Activated CD4-positive, alpha-beta T cell treated with anti-CD3 and anti-CD28 coated beads for 1 hour (primary cell): ENCODE results near the gene CD2.
"Not testable (repeated sequence)": the region's sequence is repeated elsewhere in the genome, so short reads cannot be mapped to it uniquely, and the experiment has no call there.

Experiments
- DNase-seq: peaks from one replicate; pipeline ENCODE4 v3.0.0-alpha.2; 2020

The CD2 gene

DNA sequence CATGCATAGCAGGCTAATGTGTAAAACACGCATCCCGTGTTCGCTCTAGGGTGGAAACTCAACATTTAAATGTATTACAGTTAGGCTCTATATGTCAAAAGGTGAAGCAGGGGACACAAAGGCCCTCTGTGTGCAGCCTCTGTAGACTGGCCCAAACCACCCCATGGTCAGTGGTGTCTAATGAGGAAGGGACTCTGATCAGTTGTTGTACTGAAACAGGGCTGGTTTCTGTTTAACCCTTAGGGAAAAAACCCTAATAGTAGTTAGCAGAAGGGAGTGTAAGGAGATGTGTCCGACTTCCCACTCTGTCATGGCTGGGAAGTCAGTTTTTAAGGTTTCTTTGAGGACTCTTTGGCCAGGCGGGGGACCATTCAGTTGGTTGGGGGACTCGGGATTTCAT lies 21.5 kb upstream of the CD2 start:
- no peak for DNase-seq

DNA sequence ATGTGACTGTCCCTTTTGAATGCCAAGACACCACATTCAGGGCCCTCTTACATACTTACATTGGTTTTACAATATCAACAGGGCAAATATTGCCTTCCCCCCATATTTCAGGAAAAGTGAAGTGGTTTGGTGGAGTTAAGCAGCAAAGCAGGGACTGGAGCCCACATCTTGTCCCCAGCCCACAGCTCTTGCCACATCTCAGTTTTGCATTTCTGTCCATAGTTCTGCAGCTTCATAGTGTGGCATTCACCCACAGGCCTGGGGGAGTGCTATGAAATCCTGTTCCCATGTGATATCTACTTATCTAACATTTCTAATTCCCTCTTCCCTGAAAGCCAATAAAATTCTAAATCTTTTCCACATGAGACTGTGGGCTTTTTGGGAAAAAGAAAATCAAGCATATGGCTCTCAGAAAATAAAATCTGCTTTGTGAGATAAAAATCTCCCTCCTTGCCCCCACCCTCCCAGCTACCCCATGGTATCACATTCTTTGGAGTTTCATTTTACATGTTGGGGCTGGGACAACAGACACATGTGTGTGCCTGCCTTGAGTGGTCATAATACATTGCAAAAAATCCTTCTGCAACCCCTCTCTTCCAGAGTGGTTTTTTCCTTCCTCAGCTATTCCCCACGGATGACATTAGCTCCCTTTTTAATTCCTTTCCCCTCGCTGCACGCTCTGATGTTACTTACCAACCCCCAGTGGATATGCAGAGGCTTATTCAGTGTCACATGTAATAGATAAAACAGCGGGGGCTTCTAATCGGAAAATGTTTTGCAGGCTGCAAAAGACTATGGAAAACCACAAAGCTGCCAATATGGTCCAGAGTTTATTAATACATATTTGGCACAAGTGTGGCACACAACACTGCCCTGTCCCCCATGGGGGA lies 20.5 kb upstream of the CD2 start:
- DNase-seq = no peak

DNA sequence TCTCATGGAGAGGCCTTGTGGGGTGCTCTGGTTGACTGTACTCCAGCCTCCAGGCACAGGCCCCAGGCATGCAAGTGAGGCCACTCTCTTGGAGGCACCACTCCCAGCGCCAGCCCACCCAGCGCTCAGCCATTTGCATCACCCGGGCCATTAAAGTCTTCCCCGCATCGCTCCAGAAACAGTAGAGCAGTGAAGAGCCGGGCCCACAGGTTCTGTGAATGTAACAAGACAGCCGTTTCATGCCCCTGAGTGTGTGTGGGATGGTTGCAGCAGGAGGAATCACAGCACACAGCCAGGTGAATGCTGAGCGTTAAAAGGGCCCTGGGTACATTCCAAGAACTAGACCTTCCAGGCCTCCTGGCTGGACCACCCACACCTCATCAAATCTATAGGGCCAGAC lies 19.0 kb upstream of the CD2 start:
- no peak for DNase-seq

GRCh38 chr1:116737020-116737854 lies 17.0 kb upstream of the CD2 start:
- DNase-seq = peak; percentile 70

- DNase-seq = peak; percentile 37
Measured at GRCh38 chr1:116737855-116738321, 16.3 kb upstream of the CD2 start.

DNA sequence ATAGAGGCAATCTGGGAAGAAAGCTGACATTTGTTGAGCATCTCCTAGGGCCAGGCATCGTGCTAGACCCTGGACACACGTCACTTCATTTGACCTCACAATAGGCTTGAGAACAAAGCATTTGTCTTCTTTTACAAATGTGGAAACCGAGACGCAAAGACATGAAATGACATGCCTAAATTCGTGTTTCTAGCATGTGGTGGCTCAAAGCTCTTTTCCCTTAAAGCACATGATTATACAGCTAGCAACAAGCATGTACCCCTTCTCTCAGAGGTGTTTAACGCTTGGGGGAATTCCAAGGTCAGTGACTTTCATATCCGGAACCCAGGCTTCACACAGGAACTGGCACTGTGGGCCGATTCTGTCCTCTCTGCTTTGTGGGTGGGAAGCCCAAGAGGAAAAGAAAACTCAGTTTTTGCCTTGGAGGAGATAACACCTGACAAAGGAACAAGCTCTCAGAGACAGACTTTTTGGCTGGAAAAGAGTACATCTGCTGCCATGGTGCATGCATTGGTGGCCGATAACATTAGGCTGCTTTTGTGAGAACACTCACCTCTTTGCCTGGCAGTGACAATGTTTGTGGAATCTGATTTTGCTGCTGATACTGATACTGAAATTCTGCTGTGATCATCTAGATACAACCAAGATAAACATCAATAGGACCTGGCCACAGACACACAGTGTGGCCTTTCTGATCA lies 15.4 kb upstream of the CD2 start:
- DNase-seq = peak; percentile 45

DNA sequence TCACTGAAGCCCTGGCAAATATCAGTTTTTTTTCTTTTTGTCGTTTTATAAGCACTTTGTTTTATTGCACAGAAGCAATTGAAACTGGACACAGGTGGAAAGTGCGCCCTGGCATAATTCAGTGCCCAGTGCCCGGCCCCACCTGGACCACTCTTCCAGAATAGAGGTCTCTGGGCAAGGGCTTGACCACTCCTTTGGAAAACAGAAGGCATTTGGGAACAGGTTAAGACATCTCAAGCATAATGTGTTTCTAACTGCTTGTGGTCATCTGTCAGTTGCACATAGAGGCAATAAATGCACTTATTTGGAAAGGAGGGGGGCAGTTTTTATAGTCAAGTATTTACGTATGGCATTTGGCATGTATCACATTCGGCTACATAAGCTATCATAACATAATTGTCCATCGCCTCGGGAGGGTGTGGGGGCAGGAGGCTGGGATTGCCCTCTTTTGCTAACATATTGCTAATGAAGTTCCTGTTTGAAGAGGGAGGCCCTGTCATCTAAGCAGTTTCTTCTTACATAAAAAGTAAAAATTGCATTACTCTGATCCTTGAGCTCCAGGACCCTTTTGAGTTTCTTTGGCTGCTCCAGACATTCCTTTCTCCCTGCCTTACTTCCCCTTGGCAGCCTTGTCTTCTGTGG lies 14.7 kb upstream of the CD2 start:
- DNase-seq = no peak

DNA sequence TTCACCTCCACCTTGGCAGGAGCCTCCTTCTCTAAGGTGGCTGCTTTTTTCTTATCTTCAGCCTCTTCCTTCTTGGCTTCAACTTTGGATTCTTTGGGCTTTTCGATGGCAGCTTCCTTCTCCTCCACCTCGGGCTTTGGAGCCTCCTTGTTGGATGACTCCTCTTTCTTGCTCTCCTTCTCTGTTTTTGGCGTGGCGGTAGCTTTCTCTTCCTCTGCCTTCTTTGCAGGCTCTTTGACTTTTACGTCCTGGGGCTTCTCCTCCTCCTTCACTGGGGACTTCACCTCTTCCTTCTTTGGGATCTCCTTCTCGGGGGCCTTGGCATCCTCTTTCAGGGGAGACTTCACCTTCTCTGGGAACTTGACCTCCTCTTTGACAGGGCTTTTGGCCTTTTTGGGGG lies 13.9 kb upstream of the CD2 start:
- DNase-seq = no peak

DNA sequence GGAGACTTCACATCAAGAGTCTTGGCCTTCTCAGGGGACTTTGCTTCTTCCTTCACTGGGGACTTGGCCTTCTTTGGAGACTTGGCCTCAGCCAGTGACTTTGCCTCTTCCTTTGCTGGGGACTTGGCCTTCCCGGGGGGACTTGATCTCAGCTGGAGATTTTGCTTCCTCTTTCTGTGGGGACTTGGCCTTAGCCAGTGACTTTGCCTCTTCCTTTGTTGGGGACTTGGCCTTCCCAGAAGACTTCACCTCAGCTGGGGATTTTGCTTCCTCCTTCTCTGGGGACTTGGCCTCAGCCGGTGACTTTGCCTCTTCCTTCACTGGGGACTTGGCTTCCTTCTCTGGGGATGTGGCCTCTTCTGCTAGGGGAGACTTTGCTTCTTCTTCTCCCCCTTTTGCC lies 13.5 kb upstream of the CD2 start:
- no peak for DNase-seq

GRCh38 chr1:116741836-116742565 lies 12.2 kb upstream of the CD2 start:
- no peak for DNase-seq

DNA sequence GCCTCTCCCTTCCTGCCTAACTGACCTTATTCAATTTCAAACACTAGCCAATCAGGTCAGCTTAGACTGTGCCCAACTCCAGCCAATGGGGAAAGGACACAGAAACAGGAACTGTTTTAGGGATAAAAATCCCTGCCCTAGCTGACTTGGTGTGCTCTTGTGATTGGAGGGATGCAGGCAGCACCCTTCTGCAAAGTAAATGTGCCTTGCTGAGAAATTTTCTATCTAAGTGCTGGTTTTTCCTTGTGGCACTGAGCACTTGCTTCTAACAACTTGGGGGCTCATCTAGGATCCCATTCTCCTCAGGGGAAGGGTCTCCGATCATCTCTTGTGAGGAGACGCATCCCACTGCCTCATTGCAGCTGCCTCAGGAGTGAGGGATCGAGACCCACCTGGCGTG lies 10.7 kb upstream of the CD2 start:
- DNase-seq = no peak

DNA sequence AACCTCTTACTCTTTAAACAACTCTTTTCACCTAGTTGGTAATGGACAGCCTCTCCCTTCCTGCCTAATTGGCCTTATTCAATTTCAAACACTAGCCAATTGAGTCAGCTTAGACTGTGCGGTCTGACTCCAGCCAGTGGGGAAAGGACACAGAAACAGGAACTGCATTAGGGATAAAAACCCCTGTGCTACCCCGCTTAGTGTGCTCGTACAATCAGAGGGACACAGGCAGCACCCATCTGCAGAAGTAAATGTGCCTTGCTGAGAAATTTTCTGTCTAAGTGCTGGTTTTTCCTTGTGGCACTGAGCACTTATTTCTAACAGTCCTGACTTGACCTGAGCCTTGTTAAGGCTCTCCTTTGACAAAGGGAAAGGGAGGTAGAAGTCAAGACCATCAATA lies 6.0 kb upstream of the CD2 start:
- DNase-seq = no peak

- DNase-seq = no peak
Measured at GRCh38 chr1:116751146-116751545, 3.1 kb upstream of the CD2 start.

GRCh38 chr1:116751621-116752020 lies 2.6 kb upstream of the CD2 start:
- DNase-seq = no peak

DNA sequence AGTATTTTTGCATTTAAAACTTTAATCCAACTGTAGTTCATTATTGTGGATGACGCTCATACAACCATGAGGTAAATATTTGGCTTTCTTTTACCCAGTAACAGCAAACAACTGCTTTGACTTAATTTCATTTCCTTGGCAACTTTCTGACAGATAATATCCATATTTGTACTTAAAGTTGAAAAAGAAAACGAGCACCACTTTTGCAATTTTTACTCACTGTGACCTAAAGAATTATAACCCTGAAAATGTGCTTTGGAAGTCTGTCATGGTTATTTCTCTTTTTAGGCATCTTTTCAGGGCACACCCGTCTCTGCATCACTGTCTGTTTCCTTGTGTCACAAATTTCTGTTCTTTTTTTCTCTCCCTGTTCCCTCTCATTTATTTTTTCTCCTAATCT lies 918 bp upstream of the CD2 start:
- no peak for DNase-seq

GRCh38 chr1:116755066-116755465 lies 836 bp downstream of the CD2 start:
- DNase-seq = no peak

DNA sequence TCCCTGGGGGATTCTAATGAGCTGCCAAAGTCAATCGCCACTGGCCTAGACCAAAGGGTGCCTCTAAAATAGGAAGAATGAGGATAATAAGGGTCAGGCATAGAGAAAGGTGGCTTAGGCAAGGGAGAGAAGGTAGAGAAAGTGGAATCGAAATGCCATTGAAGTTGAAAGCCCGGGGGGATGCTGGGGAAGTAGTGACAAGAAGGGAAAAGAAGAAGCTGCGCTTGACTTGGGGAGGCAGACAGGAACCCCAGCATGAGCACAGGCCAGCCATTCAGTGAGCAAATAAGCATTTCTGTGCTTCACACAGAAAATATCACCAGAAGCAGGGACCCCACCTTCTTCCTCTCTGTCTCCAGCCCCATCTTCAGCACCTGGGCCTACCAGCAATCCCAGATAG lies 1.5 kb downstream of the CD2 start:
- DNase-seq = no peak

DNA sequence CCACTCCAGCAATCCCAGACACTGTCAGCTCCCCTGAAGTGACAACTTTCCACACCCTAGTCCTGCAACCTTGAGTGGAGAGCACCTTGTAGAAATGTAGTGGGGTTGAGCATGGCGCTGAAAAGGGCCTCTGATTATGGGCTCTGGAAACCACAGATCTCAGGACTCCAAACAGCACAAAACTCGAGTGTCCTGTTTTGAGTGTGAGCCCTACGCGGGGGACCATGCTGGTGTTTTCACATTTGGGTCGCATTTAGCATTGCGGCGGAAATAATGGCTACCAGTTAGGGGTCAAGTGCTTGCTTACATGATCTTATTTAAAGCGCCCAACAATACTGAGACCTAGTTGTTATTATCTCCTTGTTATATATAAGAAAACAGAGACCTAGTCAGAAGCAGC lies 1.9 kb downstream of the CD2 start:
- DNase-seq = not testable (repeated sequence)

- DNase-seq = not testable (repeated sequence)
Measured at GRCh38 chr1:116758456-116758815, 4.2 kb downstream of the CD2 start.

DNA sequence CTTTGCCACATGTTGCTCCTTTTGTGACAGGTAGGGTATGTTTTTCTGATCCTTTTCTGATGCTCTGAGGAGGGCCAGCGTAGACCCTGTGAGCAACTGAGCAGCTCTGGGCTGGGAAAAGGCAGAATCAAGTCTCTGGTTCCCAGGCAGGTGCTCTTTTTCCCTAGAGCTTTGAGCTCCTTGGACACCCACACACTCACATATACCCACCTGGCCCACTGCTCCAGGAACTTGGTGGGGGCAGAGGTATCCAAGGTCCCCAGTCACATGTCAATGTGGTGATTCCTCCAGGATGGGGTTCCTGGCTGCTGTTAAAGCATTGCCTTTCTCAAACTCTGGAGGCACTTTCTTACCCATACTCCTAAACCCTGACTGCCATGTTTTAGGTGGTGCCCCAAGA lies 5.4 kb downstream of the CD2 start:
- no peak for DNase-seq

DNA sequence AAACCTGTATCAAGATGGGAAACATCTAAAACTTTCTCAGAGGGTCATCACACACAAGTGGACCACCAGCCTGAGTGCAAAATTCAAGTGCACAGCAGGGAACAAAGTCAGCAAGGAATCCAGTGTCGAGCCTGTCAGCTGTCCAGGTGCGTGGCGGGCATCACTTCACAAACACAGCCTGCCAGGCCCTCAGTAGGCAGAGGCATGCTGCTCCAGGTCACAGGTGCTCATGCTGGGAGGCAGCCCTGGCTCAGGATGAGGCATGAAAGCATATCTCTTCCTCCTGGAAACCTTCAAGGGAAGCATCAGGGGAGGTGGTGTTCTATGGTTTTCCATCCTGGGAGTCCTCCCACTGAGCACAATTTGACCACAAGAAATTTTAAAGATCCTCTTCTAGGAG lies 6.3 kb downstream of the CD2 start:
- DNase-seq = no peak

GRCh38 chr1:116760996-116761665 lies 6.9 kb downstream of the CD2 start:
- DNase-seq = no peak
